MCF 10A (cell line): ENCODE data around the gene ANKRD12. TPM values are rescaled to one million over a fixed set of nuclear protein-coding genes. Genes with fewer than 3 reads are reported as not detected.

Source experiments
- BruUV-seq: library from RNA; stranded (reverse); fragments of 400-500 nt; replicated peaks from 2 replicates; lab custom pipeline; 2021; lab: Mats Ljungman, UMichigan
- CTCF ChIA-PET: fragments of 300-600 bp; sonication (Branson Sonifier 250); formaldehyde crosslinking; extraction: SDS; loops from one replicate; lab custom pipeline; 2021; ENCODE audit warnings: antibody characterized with exemption, inconsistent platforms; lab: Yijun Ruan, JAX
- POLR2A ChIA-PET: fragments of 300-600, 350-650 bp; sonication (Branson Sonifier 250); formaldehyde crosslinking; extraction: SDS; loops from one replicate; lab custom pipeline; 2020; ENCODE audit warnings: antibody characterized with exemption, inconsistent platforms; lab: Yijun Ruan, JAX
- DNase-seq: peaks from one replicate; pipeline ENCODE4 v3.0.0-alpha.2; 2018; ENCODE audit not compliant: unreplicated experiment
- H3K27ac Mint-ChIP-seq: one replicate; pipeline ENCODE4 v1.8.0; 2022; ENCODE audit warnings: mild to moderate bottlenecking, low read depth, mixed read lengths; ENCODE audit not compliant: unreplicated experiment
- H3K27me3 Mint-ChIP-seq: one replicate; pipeline ENCODE4 v1.8.0; 2022; ENCODE audit warnings: mixed read lengths; ENCODE audit not compliant: insufficient read depth, unreplicated experiment
- H3K36me3 Mint-ChIP-seq: one replicate; pipeline ENCODE4 v1.8.0; 2022; ENCODE audit warnings: mild to moderate bottlenecking, moderate library complexity, mixed read lengths; ENCODE audit not compliant: insufficient read depth, unreplicated experiment
- H3K4me1 Mint-ChIP-seq: one replicate; pipeline ENCODE4 v1.8.0; 2022; ENCODE audit warnings: mixed read lengths; ENCODE audit not compliant: insufficient read depth, unreplicated experiment
- H3K4me3 Mint-ChIP-seq: one replicate; pipeline ENCODE4 v1.8.0; 2022; ENCODE audit warnings: mild to moderate bottlenecking, moderate library complexity, mixed read lengths; ENCODE audit not compliant: unreplicated experiment
- H3K9me3 Mint-ChIP-seq: one replicate; pipeline ENCODE4 v1.8.0; 2022; ENCODE audit warnings: mixed read lengths; ENCODE audit not compliant: unreplicated experiment
- CTCF ChIP-seq: fragments of 200-600 bp; IDR thresholded peaks from one replicate; pipeline ENCODE4 v1.8.0; 2022; ENCODE audit warnings: antibody characterized with exemption, mild to moderate bottlenecking; ENCODE audit not compliant: unreplicated experiment
- intact Hi-C: fragments of 100-400 bp; cut with micrococcal nuclease; formaldehyde crosslinking; loops from 2 replicates; pipeline ENCODE4 v1.14.1; 2022
- total RNA-seq: library from RNA; stranded (reverse); gene quantifications from 2 replicates; pipeline ENCODE4 v1.2.3, GENCODE V29; 2022

ANKRD12 gene
- total RNA-seq, 1 experiment from 2014 or later = 25.3 TPM

DNA sequence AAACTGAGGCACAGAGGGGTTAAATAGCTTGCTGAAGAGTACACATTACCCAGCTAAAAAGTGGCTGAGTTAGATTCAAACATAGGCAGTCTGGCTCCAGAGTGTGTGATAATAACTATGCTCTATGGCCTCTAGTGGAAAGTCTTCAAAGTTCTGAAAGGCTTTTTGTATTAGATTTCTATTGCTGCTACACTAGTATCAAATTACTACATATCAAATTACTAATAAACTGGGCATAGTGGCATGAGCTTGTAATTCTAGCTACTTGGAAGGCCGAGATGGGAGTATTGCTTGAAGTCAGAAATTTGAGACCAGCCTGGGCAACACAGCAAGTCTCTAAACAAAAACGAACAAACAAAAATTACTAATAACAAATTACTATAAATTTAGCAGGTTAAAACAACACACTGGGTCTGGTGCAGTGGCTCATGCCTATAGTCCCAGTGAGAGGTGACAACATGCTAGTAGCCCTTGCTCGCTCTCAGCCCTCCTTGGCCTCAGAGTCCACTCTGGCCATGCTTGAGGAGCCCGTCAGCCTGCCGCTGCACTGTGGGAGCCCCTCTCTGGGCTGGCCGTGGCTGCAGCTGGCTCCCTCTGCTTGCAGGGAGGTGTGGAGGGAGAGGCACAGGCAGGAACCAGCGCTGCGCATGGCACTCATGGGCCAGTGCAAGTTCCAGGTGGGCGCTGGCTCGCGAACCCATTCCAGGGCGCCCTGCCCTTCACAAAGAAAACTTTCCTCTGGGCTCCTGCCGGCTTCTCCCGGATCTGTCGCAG is 159.8 kb downstream of the ANKRD12 start:
- intact Hi-C loops = no loop called here
- H3K4me3 Mint-ChIP-seq = no peak overlapping the region
- H3K4me1 Mint-ChIP-seq = no peaks in the 10 kb centered on the region
- CTCF ChIA-PET = no interaction called here
- POLR2A ChIA-PET = no interaction called here
- H3K36me3 Mint-ChIP-seq = no peaks in the 10 kb centered on the region
- no peaks in the 10 kb centered on the region for H3K27me3 Mint-ChIP-seq
- H3K27ac Mint-ChIP-seq = no peak overlapping the region
- TF ChIP-seq CTCF = no peak
- BruUV-seq = no TSS peak
- H3K9me3 Mint-ChIP-seq = no peaks in the 10 kb centered on the region
- DNase-seq = no peak

- BruUV-seq = no TSS peak
- Mint-ChIP-seq H3K4me1 (no peaks in the 10 kb centered on the region), H3K9me3 (peaks cover 3% of the 10 kb centered on the region), H3K36me3 (no peaks in the 10 kb centered on the region), H3K27me3 (no peaks in the 10 kb centered on the region), H3K27ac (no peak overlapping the region), H3K4me3 (no peak overlapping the region)
- no peak for TF ChIP-seq CTCF
- DNase-seq = no peak
- ChIA-PET POLR2A (interaction anchor here (0.6 kb wide), 1 partner anchor 10 kb away, joined by 3 read pairs; no protein-coding TSS in a partner anchor), CTCF (no interaction called here)
- intact Hi-C loops = no loop called here
These were observed 160.4 kb downstream of the ANKRD12 start for GRCh38 chr18:9297007-9297393.

- Mint-ChIP-seq H3K4me3 (no peak overlapping the region), H3K36me3 (peaks cover 6% of the 10 kb centered on the region), H3K27ac (no peak overlapping the region), H3K9me3 (peaks cover 24% of the 10 kb centered on the region), H3K4me1 (no peaks in the 10 kb centered on the region), H3K27me3 (peaks cover 21% of the 10 kb centered on the region)
- ChIA-PET CTCF (interaction anchor here (0.9 kb wide), 1 partner anchor 9 kb away, joined by 5 read pairs; no protein-coding TSS in a partner anchor), POLR2A (no interaction called here)
- intact Hi-C loops = loop anchor here (1.0 kb wide), 1 partner anchor 14 kb away; no protein-coding TSS in a partner anchor
- DNase-seq = no peak
- TF ChIP-seq CTCF = no peak
- no TSS peak for BruUV-seq
These were observed 167.9 kb downstream of the ANKRD12 start for GRCh38 chr18:9304388-9305070.

GRCh38 chr18:9319333-9319732 is 182.8 kb downstream of the ANKRD12 start:
- Mint-ChIP-seq H3K4me3 (no peak overlapping the region), H3K27me3 (no peaks in the 10 kb centered on the region), H3K9me3 (no peaks in the 10 kb centered on the region), H3K36me3 (no peaks in the 10 kb centered on the region), H3K4me1 (peaks cover 16% of the 10 kb centered on the region), H3K27ac (no peak overlapping the region)
- BruUV-seq = no TSS peak
- intact Hi-C loops = no loop called here
- no peak for DNase-seq
- POLR2A ChIA-PET = interaction anchor here (0.6 kb wide), 1 partner anchor 24 kb away, joined by 4 read pairs; no protein-coding TSS in a partner anchor
- CTCF ChIA-PET = no interaction called here
- TF ChIP-seq CTCF = no peak
